SK-N-SH treated with all-trans-retinoic acid at 6 μM for 48 hours (cell line): ENCODE results near the gene SUGT1.

Experiments
- CREB5 ChIP-seq: fragments of 250-450 bp; sonication (Bioruptor Pico); IDR thresholded peaks from 2 replicates; pipeline ENCODE4 v1.5.1; 2020; ENCODE audit warnings: low read depth, mild to moderate bottlenecking, moderate library complexity
- TOX ChIP-seq: fragments of 250-450 bp; sonication (Bioruptor Pico); IDR thresholded peaks from 2 replicates; pipeline ENCODE4 v1.8.0; 2021; ENCODE audit warnings: mild to moderate bottlenecking, moderate library complexity, borderline replicate concordance

- TF ChIP-seq TOX (CRISPR knock-in tag) (no peak), CREB5 (CRISPR knock-in tag) (no peak)
Measured at GRCh38 chr13:52650731-52651130, 1.9 kb upstream of the SUGT1 start.
